Left lobe of liver (tissue), 2 donors: Measurements from ENCODE around the gene GAS5. TPM values are rescaled to one million over a fixed set of nuclear protein-coding genes. Genes with fewer than 3 reads are reported as not detected.
"Not testable (repeated sequence)": the region's sequence is repeated elsewhere in the genome, so short reads cannot be mapped to it uniquely, and the experiment has no call there.

Experiments
- ATAC-seq: fragments of 200-7000 bp; cut with Tn5 transposase; one replicate; pipeline ENCODE4 v1.9.1; 2020; ENCODE audit warnings: mild to moderate bottlenecking, moderate library complexity
- DNase-seq: peaks from one replicate; pipeline ENCODE4 v3.0.0-alpha.2; 2020; ENCODE audit warnings: low spot score
- total RNA-seq: library from RNA; stranded (reverse); gene quantifications from one replicate; pipeline ENCODE4 v1.2.1, GENCODE V29; 2021
- donor health status: DM: no; HTN: no; CAD: no; lungs with moderate emphysema.
- donor health status: DM: no; HTN: yes; CAD: no.

GAS5 gene
- total RNA-seq, 1 donor from 2014 or later = 52.0 TPM

GRCh38 chr1:173870252-173871075 is 2.7 kb upstream of the GAS5 start:
- no peak for DNase-seq
- no peak for ATAC-seq

DNA sequence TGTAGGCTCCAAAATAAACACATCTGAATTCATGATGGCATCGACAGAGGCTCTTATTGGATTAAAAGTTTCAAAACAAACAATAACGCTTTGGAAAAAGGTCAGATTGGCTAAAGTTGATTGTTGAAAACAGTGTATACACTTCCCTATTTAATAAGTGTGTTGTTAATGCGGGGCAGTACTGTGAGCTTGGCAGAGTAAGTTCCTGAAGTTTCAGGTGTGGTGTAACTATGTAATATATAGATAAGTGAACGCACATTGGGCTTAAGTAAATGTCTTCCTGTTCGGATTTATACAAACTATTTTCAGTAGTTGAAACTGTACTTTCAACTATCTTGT is 1.2 kb upstream of the GAS5 start:
- DNase-seq (no peak), ATAC-seq (no peak)

DNA sequence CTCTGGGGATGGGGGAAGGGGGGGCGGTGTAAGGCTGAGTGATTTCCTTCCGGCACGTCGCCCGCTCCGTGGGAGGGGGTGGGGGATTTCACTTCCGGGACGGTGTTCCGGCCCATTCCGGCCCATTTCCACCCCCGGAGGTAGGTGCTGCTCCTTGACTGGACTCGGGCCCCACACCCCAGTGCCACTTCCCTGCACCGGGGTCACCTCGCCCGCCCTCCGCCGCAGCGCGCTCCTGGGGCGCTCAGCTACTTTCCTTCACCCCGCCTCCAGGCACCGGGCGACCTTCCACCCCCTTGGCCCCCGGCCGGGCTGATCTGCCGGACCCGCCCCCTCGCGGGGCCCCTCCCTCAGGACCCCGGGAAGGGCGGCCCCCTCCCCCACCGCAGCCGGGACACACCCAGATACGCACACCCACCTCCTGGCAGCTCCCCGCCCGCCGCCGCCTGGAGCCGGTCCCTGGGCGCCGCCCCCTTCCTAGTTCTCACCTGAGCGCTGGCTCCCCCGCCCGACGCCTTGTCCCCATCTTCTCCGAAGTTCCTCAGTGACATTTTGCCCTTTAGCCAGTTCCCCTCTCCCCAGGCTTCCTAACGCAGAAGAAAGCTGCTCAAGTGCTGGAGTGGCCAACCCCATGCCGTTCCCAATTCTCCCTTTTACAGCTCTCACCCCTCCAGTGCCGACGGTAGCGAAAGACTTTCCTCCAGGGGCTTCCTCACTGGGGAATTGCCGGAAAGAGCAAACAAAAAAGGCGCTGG is 654 bp upstream of the GAS5 start, which contains the start of gene ZBTB37:
ZBTB37 (plus strand) TSS at position 115 of the 755 bp plus-strand sequence. CDS start 1,846 bp downstream, outside the sequence.
- peak; percentile 79 for ATAC-seq

DNA sequence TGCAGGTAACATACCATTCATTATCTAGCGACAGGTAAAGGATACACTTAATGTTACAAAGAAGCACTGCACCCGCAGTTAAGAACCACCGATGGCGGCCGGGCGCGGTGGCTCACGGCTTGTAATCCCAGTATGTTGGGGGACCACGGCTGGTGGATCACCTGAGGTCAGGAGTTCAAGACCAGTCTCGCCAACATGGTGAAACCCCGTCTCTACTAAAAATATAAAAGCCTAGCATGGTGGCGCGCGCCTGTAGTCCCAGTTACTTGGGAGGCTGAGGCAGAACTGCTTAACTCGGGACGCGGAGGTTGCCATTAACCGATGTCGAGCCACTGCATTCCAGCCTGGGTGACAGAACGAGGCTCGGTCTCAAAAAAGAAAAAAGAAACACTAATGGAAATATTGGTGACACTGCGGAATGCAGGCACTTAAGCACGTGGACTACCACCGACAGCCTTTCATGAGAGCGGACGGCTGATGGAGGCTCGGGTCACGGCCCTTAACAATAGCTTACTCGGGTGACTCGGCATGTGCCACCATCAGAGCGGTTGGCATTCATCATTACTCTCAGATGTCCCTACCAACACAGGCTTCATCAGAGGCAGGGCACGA is 542 bp downstream of the GAS5 start:
- ATAC-seq (peak; percentile 1), DNase-seq (no peak)

More for the DNA sequence above, 654 bp upstream of the GAS5 start, which contains the start of gene ZBTB37:
- peak; percentile 93 for DNase-seq

- ATAC-seq (no peak), DNase-seq (no peak)
Observed at GRCh38 chr1:173866413-173867115, 1.2 kb downstream of the GAS5 start.

GRCh38 chr1:173865468-173866164 is 2.2 kb downstream of the GAS5 start:
- ATAC-seq = no peak
- DNase-seq = no peak

GRCh38 chr1:173864179-173864867 is 3.5 kb downstream of the GAS5 start:
- ATAC-seq (no peak), DNase-seq (no peak)

- ATAC-seq (no peak), DNase-seq (no peak)
Observed at GRCh38 chr1:173863224-173864161, 4.3 kb downstream of the GAS5 start.

DNA sequence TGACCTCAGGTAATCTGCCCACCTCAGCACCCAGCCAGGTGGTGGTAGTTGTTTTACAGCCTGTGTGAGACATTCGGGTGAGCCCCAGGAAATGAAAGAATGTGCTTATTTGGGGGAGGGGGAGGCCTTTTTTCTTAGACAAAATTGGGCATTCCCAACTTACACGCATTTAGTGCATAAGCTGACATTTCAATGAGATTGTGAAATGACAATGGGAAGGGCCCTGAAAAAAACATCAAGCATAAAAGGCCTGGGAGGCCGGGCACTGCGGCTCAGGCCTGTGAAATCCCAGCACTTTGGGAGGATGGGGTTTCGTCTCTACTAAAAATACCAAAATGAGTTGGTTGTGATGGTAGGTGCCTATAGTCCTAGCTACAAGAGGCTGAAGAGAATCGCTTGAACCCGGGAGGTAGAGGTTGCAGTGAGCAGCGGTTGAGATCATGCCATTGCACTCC is 5.0 kb downstream of the GAS5 start:
- ATAC-seq (no peak), DNase-seq (no peak)

DNA sequence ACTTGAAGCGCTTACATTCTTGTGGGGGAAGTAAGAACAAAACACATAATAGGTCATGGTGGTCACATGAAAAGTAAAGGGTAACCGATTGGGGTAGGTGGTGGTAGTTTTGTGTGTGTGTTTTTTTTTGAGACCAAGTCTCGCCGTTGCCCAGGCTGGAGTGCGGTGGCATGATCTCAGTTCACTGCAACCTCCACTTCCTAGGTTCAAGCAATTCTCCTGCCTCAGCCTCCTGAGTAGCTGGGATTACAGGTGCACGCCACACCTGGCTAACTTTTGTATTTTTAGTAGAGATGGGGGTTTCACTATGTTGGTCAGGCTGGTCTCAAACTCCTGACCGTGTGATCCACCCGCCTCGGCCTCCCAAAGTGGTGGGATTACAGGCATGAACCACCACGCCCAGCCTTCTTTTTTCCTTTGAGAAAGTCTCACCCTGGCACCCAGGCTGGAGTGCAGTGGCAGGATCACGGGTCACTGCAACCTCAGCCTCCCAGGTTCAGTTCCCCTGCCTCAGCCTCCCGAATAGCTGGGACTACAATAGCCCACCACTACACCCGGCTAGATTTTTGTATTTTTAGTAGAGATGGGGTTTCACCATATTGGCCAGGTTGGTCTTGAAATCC is 5.5 kb downstream of the GAS5 start:
- DNase-seq, ATAC-seq: not testable (repeated sequence)

- DNase-seq (no peak), ATAC-seq (no peak)
Observed at GRCh38 chr1:173861731-173862145, 6.1 kb downstream of the GAS5 start.

GRCh38 chr1:173860065-173860464 is 7.7 kb downstream of the GAS5 start:
- no peak for ATAC-seq
- no peak for DNase-seq

DNA sequence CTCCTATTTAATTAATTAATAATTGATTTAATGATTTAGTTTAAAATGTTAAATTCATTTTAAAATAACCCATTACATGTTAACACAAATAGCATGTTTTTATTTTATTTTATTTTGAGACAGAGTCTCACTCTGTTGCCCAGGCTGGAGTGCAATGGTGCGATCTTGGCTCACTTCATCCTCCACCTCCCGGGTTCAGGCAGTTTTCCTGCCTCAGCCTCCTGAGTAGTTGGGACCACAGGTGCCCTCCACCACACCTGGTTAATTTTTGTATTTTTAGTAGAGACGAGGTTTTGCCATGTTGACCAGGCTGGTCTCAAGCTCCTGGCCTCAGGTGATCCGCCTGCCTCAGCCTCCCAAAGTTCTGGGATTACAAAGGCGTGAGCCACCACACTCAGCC is 8.2 kb downstream of the GAS5 start:
- not testable (repeated sequence) for ATAC-seq, DNase-seq

DNA sequence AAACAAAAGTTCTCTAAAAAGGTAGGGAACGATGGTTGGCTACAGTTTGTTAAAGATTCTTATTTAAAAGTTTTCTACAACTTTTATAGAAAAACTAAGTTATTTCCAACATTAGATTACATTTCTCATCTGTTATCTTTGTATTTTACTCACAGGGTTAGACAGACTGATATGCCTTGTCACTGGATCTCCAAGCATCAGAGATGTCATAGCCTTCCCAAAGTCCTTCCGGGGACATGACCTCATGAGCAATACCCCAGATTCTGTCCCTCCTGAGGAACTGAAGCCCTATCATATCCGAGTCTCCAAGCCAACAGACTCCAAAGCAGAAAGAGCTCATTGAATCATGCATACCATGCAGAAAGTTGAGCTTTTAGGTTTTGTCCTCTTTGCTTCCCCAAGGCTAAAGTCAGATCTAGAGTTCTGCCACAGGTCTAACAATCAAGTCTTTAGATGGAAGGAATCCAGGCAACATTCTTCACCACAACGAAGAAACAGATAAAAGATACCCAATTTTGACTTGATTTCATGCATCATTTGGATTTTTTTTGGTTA is 10.3 kb downstream of the GAS5 start:
- ATAC-seq = no peak
- DNase-seq = no peak

GRCh38 chr1:173856903-173857302 is 10.9 kb downstream of the GAS5 start:
- DNase-seq = no peak
- ATAC-seq = no peak

DNA sequence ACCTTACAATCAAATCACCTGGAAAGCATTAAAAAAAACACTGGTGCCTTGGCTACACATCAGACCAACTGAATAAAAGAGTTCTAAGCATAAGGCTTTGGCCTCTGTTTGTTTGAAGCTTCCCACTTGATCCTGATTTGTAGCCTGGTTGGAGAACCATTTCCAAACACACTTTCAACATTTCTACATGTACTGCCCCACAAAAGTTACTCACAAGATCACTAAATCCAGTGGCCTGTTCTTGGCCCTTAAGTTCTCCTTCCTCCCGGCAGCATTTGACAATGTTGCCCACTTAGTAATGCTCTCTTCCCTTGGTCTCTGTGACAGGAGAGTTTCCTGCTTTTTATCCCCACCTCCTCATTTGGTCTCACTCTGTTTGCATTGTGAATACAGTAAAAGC is 11.8 kb downstream of the GAS5 start:
- no peak for ATAC-seq
- no peak for DNase-seq

DNA sequence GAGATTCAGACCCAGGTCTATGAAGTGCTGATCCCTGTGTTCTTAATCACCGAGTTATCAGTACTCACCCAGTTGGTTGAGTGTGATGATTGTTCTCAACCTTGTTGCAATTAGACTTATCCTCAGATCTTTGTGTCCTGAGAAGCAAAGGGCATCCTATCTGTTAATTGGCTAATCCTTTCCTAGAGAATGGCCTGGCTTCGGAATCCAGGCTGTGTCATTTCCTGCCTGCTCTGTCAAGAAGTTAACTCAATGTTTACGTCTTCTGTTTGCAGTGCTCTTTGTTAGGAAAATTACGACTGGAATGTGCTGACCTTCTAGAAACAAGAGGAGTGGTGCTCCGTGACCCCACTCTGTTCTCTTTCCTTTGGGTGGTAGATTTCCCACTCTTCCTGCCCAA is 14.7 kb downstream of the GAS5 start:
- DNase-seq (no peak), ATAC-seq (no peak)

DNA sequence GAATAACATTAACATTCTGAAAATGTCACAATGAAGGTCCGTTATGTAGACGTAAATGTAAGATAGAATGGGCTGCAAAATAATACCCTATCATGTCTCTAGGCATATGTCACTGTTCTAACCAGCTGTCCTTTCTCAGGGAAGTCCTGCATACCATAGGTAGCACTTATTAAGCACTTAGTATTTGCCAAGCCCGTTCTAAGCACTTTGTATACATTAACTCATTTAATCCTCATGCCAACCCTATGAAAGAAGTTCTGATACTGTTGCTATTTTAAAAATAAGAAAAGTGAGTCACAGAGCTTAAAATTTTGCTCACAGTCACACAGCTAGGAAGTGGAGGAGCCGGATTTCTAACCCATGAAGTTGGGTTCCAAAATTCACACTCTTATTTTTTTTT is 15.7 kb downstream of the GAS5 start:
- no peak for ATAC-seq

More for the DNA sequence above, 15.7 kb downstream of the GAS5 start:
- DNase-seq = no peak
